Measurements from ENCODE around the gene ADGRG6.

Gene ADGRG6

GRCh38 chr6:142489722-142490610 is 188.2 kb downstream of the ADGRG6 start:
- no peaks in the 10 kb centered on the region for H3K36me3 ChIP-seq (ENCODE audit: control insufficient read depth in 2 of 2, insufficient read depth in 2 of 2, low read length in 2 of 2)
- no peaks in the 10 kb centered on the region for H3K27me3 ChIP-seq (ENCODE audit: control insufficient read depth in 2 of 2, insufficient read depth in 2 of 2, low read length in 2 of 2)
- no peak overlapping the region for H3K27ac ChIP-seq (ENCODE audit: low read depth in 2 of 2, low read length in 2 of 2)
- no peak overlapping the region for H3K4me3 ChIP-seq (ENCODE audit: low read length in 2 of 2)
- H3K9me3 ChIP-seq (ENCODE audit: control insufficient read depth in 2 of 2, low read length in 2 of 2): no peaks in the 10 kb centered on the region
- no peaks in the 10 kb centered on the region for H3K4me1 ChIP-seq (ENCODE audit: control insufficient read depth in 2 of 2, insufficient read depth in 2 of 2, low read length in 2 of 2)
- no peak overlapping the region for H3K9ac ChIP-seq (ENCODE audit: low read depth in 1 of 2, low read length in 2 of 2)

Data from mucosa of rectum (tissue), 2 donors.